HG02852 (cell line): ENCODE results near the gene PCDH9.
"Not testable (repeated sequence)": the region's sequence is repeated elsewhere in the genome, so short reads cannot be mapped to it uniquely, and the experiment has no call there.

Experiments
- ATAC-seq: cut with Tn5 transposase; IDR thresholded peaks from one replicate; pipeline ENCODE4 v1.9.1; 2021; ENCODE audit warnings: mild to moderate bottlenecking, moderate library complexity; ENCODE audit not compliant: unreplicated experiment

PCDH9 gene

GRCh38 chr13:66634384-66634783 lies 595.8 kb downstream of the PCDH9 start:
- ATAC-seq, result no peak

GRCh38 chr13:66627512-66627911 lies 602.6 kb downstream of the PCDH9 start:
- no peak for ATAC-seq

- no peak for ATAC-seq
Measured at GRCh38 chr13:66624302-66624701, 605.8 kb downstream of the PCDH9 start.

GRCh38 chr13:66623129-66623820 lies 606.9 kb downstream of the PCDH9 start:
- ATAC-seq, result no peak

- not testable (repeated sequence) for ATAC-seq
Measured at GRCh38 chr13:66621906-66622447, 608.2 kb downstream of the PCDH9 start.

GRCh38 chr13:66618702-66619101 lies 611.4 kb downstream of the PCDH9 start:
- ATAC-seq, result no peak

GRCh38 chr13:66617786-66618185 lies 612.4 kb downstream of the PCDH9 start:
- no peak for ATAC-seq

- no peak for ATAC-seq
Measured at GRCh38 chr13:66612983-66613382, 617.2 kb downstream of the PCDH9 start.

- ATAC-seq, result no peak
Measured at GRCh38 chr13:66586489-66586888, 643.6 kb downstream of the PCDH9 start.

- no peak for ATAC-seq
Measured at GRCh38 chr13:66585669-66586203, 644.4 kb downstream of the PCDH9 start.

GRCh38 chr13:66581675-66582074 lies 648.5 kb downstream of the PCDH9 start:
- ATAC-seq, result no peak

- ATAC-seq, result no peak
Measured at GRCh38 chr13:66578305-66578704, 651.8 kb downstream of the PCDH9 start.

GRCh38 chr13:66577358-66577757 lies 652.8 kb downstream of the PCDH9 start:
- ATAC-seq, result no peak

GRCh38 chr13:66576381-66576780 lies 653.8 kb downstream of the PCDH9 start:
- no peak for ATAC-seq

- no peak for ATAC-seq
Measured at GRCh38 chr13:66574606-66575005, 655.5 kb downstream of the PCDH9 start.

GRCh38 chr13:66567899-66568612 lies 662.1 kb downstream of the PCDH9 start:
- ATAC-seq, result no peak

- ATAC-seq, result no peak
Measured at GRCh38 chr13:66565279-66565678, 664.9 kb downstream of the PCDH9 start.

GRCh38 chr13:66563076-66563475 lies 667.1 kb downstream of the PCDH9 start:
- ATAC-seq, result no peak

- ATAC-seq, result no peak
Measured at GRCh38 chr13:66562054-66562453, 668.1 kb downstream of the PCDH9 start.

GRCh38 chr13:66560991-66561390 lies 669.1 kb downstream of the PCDH9 start:
- no peak for ATAC-seq

- ATAC-seq, result no peak
Measured at GRCh38 chr13:66560189-66560588, 669.9 kb downstream of the PCDH9 start.

- ATAC-seq, result no peak
Measured at GRCh38 chr13:66559093-66559492, 671.0 kb downstream of the PCDH9 start.
